Hematopoietic multipotent progenitor cell treated with erythropoietin and hydrocortisone succinate and interleukin-3 and kit ligand, for 8 days (in vitro differentiated cells): Measurements from ENCODE around the gene IFI27L2.

Experiments used
- DNase-seq: peaks from one replicate; pipeline ENCODE4 v3.0.0-alpha.2; 2015

The IFI27L2 gene

GRCh38 chr14:94098326-94098992, 30.9 kb downstream of the IFI27L2 start:
- DNase-seq: no peak

- no peak for DNase-seq
Measured at GRCh38 chr14:94097091-94097490, 32.3 kb downstream of the IFI27L2 start.

DNA sequence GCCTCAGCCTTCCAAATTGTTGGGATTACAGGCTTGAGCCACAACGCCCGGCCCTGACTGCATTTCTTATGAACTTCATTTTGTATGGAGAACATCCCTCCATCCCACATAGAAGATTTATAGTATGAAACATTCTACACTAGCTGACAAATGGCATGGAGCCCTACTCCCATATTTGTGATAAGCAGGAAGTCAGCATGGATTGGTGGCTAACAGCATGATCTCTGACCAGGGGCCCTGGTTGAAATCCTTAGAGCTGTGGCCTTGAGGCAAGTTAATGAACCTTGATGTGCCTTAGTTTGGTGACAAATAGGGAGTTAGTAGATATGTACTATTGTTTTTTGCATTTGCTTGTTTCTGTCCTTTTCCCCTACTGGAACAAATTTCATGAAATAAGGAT, 36.0 kb downstream of the IFI27L2 start:
- no peak for DNase-seq

DNA sequence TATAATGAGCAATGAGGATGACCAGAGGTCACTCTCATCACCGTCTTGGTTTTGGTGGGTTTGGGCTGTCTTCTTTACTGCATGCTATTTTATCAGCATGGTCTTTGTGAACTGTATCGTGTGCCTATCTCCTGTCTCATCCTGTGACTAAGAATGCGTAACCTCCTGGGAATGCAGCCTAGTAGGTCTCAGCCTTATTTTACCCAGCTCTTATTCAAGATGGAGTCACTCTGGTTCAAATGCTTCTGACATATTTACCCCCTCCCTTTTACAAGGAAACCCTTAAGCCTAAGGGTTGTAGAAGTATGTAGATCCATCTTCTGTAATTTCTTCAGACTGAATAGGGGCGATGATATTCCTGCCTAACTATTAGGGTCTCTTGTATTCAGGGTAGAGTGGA, 39.9 kb downstream of the IFI27L2 start:
- no peak for DNase-seq

DNA sequence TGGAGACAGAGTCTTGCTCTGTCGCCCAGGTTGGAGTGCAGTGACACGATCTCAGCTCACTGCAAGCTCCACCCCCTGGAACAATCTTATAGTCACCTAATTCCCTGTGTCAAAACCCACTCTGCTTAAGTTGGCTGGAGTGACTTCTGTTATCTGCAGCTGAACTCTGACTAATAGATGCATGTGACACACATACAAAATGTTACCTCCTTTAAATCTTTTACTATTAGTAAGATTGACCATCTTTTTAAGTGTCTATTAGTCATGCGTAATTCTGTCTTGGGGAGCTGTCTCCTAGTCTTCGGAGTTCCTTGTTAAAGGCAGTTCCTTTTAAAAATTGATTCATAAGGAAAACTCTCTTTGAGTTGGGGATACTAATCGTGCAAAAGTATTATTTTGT, 40.9 kb downstream of the IFI27L2 start:
- DNase-seq: no peak

DNA sequence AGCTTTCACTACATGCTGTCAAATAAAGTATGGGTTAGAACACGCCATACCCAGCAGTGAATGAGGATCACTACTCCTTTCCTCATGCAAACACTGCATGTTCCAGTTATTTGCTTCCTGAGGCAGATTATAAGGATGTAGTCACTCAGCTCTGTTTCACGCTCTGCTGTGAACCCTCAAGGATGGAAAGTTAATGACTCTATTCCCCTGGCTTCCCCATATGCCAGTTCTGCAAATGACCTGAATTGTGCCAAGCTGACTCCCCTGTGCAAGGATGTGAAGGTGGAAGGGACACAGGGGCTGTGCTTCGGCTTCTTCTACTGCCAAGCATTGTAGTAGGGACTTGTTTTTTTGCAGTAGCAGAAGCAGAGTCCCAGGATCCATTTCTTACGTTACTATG, 41.5 kb downstream of the IFI27L2 start:
- no peak for DNase-seq

DNA sequence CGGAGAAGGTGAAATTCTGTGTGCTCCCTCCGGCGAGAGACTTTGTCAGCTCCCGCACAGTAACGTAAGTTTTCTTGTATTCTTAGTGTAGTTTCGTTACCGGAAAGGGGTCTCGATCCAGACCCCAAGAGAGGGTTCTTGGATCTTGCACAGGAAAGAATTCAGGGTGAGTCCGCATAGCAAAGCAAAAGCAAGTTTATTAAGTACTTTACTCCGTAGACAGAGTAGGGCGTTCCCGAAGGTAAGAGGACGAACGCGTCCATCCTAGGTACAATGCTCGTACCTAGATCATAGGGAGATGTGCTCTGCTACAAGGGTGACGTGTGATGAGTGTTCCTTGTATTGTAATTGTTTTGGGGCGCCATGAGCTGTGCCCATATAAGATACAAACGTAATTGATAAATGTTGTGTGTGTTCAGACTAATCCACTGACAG, 48.0 kb downstream of the IFI27L2 start:
- DNase-seq: no peak

GRCh38 chr14:94080621-94081385, 48.6 kb downstream of the IFI27L2 start, which contains the start of the genes DDX24 and IFI27L1:
DDX24 (minus strand) TSS chr14:94081202; CDS start chr14:94079742, 1,460 bp downstream.
IFI27L1 (plus strand) TSS chr14:94081310; CDS start chr14:94096938, 15,628 bp downstream.
- peak; percentile 94 for DNase-seq

DNA sequence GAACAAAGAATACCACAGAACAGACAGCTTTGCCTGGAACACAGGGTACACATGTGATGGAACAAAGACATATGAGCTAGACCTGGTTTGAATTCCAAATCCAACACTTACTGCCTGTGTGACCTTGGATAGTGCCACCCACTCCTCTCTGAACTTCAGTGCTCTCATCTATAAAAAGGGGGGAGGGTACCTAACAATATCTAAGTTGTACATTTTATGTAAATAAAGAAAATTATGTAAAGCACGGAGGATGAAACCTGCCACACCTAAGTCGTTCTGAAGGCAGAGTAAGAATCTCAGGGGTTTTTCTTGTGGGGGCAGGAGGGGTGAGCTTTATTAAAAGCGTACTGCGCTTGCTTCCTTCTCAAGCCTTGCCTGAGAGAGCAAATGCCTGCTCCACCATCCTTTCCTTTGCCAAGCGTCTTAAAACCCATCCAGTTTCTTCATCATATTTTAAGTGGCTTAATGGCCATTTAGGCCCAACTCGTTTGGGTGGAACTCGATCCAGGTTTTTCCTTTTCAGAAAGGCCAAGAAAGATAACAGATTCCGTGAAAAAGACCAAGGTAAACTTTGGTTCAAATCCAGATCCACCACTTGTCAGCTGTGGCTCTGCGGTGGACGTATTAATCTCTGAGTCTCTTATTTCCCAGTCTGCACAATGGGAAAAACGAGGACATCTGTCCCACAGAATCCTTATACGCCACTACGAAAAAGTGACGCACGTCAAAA, 49.3 kb downstream of the IFI27L2 start:
- DNase-seq: peak; percentile 52

GRCh38 chr14:94077823-94078222, 51.6 kb downstream of the IFI27L2 start:
- DNase-seq: no peak
